Activated CD4-positive, alpha-beta T cell treated with anti-CD3 and anti-CD28 coated beads, Interleukin-2, amount 50 U/mL, for 48 hours (primary cell): ENCODE measurements around the gene CRYGB.

Experiments
- DNase-seq, 2 experiments: peaks; one replicate each; pipeline ENCODE4 v3.0.0-alpha.2; 2020

Gene CRYGB

GRCh38 chr2:208146006-208146405 lies at the start of gene CRYGB:
TSS of gene CRYGB (minus strand) at chr2:208146158. CDS start at chr2:208146120, 38 bp downstream.
- DNase-seq = no peak

- no peak for DNase-seq
Measured at GRCh38 chr2:208195531-208195930, 49.6 kb upstream of the CRYGB start.

DNA sequence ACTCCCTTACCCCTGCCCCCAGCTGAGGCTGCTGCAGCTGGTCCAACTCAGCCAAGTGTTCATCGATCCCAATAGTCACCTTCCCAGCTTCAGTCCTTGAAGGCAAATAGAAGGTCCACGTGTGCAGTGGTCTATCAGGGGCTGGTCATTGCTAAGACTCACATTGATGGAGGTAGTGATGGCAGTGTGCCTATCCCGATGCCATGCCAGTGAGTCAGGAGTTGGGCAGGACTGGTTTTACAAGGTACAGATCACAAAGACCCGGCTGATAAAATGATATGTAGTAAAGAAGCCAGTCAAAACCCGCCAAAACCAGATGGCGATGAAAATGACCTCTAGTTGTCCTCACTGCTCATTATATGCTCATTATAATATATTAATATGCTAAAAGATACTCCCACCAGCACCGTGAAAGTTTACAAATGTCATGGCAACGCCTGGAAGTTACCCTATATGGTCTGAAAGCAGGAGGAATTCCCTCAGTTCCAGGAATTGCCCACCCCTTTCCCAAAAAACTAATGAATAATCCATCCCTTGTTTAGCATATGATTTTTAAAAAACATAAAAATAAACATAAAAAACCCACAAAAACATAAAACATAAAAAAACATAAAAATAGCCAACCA lies 46.8 kb upstream of the CRYGB start:
- DNase-seq = no peak

DNA sequence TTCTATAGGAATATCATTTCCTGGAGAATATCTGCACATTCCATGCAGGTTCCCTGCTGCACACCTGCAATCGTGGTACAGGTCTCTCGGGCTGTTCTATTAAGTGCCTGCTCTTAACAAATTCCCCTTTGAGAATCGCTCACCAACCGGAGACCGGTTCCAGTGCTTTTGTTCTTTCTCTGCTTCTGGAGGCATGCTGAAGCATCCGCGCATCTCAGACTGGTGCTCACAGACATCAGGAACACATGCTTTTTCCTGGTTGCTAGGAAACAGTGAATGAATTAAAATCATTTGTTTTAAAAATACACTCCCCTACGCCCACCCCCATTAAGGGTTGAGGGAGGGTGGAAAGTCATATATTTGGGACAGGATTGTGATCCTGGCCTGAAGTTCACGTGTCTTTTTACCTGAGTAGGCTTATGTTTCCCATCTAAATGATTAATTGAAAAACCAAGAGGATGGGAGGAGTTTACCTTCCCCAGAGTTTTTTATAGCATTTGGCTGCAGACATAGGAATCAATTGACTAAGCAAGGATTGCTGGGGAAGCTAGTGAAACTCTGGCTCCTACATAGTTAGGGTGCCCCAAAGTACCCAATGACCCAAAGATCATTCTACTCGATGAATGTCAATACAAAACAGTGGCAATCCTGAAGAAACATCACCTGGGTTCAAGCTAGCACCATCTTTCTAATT lies 44.0 kb upstream of the CRYGB start, which contains the start of gene C2orf80:
C2orf80 (minus strand) TSS at position 221 of the 694 bp plus-strand sequence. CDS start 3,044 bp downstream, outside the sequence.
- no peak for DNase-seq

DNA sequence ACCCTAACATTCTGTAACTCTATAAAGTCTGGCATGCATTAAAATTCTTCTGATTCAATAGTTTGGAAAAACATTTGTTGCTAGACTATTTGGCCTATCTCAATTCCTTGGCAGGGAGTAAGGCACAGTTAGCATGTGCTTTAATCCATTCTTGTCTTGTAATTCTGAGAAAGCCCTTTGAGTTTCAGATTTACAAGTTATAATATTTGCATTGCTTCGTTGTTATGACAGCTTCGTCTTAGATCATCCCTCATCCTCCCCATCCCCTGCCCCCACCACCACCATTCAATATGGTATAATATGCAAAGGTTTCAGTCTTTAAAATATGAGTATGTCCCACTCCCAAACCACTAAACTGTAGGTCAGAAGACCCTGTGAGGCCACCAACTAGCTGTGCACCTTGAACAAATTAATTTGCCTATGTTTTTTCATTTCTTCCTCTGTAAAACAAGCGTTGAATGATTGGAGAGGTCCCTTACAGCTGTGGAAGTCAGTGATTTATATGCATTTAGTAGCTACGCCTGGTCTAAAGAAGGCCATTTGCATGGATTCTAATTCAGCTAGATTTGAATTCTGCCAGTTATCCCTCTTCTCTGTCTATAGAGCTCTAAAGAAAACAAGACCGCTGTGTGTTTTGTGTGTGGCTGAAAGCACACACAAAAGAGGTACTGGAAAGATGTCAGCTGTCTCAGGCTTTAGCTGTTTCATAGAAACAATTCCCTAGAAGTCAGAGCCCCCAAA lies 43.3 kb upstream of the CRYGB start:
- DNase-seq = no peak

GRCh38 chr2:208186893-208187292 lies 40.9 kb upstream of the CRYGB start:
- DNase-seq = no peak

DNA sequence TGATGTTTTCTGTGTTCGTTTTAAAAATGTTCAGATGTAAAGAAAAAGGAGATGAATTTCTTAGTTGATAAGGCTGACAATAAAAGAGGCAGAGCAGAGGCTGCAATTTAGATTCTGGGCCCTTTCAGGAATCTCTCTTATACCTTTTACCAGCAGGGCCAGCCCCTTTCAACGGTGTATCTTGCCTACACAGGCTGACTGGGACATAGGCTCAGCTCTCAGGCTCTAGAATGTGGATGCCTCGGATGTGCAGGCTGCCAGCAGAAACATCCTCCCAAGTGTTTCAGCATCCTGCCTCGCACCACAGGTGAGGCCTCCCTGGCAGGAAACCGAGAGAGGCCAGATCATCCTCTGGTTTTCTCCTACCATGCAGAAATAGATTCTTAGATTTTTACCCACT lies 40.5 kb upstream of the CRYGB start:
- DNase-seq = no peak

GRCh38 chr2:208183972-208184705 lies 38.2 kb upstream of the CRYGB start:
- DNase-seq = no peak

DNA sequence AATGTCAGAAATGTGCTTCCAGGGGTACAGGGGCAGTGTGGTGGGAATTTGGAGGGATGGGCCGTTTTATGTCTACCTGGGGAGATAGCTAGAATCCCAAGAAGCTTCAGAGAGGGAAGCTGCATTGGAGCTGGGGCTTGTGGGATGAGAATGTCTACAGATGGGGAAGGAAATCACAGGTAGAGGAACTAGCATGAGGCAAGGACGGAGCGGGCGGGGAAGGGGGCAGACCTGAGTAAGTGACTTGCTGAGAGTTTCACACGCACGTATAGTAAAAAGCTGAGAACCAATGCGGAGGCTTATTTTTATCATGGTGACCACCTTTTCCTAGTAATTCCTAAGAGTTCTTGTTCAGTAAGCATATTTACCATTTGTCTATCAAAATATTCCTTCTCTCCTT lies 37.6 kb upstream of the CRYGB start:
- no peak for DNase-seq

DNA sequence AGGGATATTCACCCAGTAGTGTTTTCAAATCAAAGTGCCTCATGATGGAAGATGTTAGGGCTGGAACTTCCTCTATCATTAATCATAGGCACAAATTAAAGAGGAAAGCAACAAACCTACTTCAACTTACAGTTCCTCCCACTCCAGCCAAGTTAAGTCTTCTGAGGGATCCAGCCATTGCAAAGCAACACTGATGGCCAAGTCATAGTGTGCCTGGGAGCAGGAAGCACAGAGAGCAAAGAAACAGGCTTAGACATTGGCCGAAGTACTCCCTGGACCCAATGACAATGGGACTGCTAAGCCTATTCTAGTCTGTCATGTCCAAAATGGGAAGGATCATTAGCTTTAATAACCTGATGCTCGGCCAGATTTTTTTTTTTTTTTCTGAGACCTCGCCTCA lies 36.9 kb upstream of the CRYGB start:
- DNase-seq = no peak

DNA sequence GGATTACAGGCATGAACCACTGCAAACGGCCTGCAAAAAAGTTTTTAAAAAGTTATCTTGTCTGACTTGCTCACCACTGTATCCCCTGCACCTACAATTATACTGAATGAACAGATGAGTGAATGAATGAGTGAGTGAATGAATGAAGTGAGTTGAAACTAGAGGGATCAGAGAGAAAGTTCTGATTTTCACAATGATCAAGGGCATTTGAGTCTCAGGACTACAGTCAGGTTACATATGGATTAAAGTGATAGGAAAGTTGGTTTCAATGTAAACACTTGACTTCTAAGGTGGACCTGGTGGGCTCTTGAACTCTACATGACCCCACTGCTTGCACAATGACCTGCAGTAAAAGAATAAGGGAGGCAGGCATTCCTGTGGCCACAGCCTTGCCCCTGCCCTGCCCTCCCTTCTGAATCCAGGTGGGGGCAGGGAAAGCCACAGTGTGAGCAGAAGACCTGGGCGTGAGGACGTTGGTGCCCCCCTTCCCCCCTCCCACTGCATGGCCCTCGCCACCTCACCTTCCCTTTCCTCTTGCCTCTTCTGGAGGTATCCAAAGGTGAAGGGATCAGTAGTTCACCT lies 33.2 kb upstream of the CRYGB start:
- no peak for DNase-seq

GRCh38 chr2:208175840-208176153 lies 29.8 kb upstream of the CRYGB start:
- DNase-seq = no peak

DNA sequence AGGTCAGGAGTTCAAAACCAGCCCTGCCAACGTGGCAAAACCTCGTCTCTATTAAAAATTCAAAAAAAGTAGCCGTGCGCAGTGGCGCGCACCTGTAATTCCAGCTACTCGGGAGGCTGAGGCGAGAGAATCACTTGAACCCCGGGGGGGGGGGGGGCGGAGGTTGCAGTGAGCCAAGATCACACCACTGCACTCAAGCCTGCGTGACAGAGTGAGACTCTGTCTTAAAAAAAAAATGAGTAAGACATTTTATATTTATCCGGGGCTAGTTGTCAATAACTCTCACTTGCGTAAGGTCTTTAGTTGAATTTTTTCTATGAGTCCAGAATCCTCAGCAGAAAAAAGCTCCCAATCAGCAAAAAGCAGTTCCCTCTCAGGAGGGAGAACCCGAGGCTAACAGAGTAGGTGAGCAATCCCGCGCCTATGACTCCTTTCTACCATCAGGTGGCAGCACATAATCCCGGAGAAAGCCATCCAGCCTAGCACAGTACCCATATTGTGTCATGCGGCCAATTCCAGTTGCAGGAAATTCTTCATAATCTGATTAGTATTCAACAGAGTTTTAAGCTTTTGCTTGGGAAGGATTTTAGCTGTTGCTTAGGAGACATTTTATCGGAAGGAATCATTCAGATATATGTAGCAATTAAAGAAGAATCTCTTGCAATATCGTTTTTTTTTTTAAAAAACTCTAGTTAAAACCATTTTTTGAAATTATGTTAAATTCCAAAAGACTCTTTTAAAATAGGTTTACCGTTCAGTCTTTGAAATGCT lies 29.3 kb upstream of the CRYGB start:
- DNase-seq = peak; percentile 60 to 71

GRCh38 chr2:208174144-208174543 lies 28.2 kb upstream of the CRYGB start:
- no peak for DNase-seq

DNA sequence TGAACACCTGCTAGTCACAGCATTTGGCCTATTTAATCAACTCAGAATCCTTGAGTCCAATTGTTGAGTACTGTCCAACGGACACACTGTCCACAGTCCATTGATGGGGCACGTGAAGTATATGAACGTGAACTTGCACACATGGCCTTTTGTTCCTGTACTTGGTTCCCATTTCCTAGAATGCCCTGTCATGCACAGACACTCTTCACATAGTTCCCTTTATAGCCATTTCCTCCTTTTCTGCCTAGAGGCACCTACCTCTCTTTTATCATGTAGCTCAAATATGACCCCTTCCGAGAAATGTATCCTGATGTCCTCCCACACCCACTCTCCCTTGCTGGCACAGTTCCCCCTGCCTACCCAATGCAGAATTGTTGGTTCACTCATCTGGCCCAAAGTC lies 26.2 kb upstream of the CRYGB start:
- no peak for DNase-seq

DNA sequence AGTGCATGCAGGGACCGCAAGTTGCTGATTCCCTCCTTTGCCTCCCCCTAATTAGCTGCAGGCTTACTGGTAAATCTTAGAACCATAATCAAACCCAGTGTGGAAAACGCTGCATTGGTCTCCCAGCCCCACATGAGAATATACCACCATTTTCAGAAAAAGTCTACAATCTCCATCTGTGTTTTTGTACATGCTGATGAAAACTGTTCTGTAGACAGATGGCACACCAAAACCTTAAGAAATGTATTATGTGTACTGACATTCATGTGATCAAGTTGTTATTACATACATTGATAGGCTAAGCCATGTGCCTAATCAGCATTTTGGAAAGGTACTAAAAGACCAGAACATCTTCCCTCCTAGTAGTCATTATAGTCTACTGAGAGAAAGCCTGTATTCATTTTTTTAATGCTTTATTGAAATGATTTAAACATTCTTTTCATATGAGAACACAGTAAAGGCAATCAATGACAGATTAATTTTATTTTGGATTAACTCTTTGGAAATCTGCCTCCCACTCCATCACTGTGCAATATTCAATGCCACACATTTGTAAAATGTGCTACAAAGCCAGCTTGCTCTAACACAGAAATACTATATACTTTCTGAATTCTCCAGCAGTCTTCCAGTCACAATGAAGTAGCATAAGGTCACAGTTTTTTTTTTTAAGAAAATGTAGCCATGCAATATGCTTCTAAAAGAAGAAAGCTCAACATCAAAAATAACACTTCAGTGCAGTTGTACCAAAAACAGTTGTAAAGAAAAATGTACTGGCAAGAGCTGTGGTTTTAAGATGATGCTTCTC lies 19.2 kb upstream of the CRYGB start:
- no peak for DNase-seq

GRCh38 chr2:208163489-208163888 lies 17.5 kb upstream of the CRYGB start, which contains the start of gene CRYGA:
TSS of gene CRYGA (minus strand) at chr2:208163589. CDS start at chr2:208163556, 33 bp downstream.
- DNase-seq = no peak

DNA sequence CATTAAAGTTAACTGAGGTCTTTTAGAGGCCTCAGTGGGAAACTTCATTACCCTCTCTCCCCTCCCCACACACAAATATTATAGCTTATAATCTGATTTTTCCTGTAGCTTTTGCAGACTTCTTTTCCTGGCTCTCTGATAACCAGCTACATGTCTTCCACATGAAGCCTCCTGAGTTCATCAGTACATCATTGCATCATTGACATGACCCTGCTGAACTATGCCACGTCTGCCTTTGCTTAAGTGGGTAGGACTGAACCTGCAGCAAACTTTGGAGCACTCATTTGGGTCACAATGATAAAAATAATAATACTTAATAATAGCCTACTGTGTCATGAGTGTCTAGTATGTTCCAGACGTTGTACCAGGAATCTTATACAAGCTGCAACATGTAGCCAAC lies 10.5 kb upstream of the CRYGB start:
- DNase-seq = no peak

GRCh38 chr2:208153156-208153555 lies 7.2 kb upstream of the CRYGB start:
- no peak for DNase-seq

DNA sequence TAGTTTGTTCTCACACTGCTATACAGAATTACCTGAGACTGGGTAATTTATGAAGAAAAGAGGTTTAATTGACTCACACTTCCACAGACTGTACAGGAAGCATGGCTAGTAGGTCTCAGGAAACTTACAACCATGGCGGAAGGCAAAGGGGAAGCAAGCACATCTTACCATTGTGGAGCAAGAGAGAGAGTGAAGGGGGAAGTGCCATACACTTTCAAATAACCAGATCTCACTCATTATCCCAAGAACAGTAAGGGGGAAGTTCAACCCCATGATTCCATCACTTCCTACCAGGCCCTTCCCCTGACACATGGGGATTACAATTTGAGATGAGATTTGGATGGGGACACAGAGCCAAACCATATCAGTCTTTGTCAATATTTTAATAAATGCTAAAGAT lies 5.0 kb upstream of the CRYGB start:
- DNase-seq = no peak

DNA sequence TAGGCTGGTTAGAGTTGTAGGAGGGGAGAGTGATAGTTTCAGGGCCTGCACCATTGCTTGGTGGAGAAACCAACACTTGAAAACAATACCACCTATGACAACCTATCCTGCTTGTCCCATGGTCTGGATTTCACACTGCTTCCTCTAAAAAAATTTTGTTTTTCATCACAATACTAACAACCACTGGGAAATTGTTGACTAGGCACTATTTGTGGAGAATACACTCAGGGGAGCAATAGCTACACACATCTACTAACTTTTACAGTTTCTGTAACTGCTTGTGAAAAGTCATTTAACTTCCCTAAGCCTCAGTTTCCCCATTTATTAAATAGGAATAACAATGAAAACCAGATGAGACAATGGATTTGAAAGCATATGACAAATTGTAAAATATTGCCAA lies 4.1 kb upstream of the CRYGB start:
- no peak for DNase-seq
